Panc1 (cell line): ENCODE measurements around the gene TBC1D22A.

Experiments used
- POLR2AphosphoS5 ChIP-seq: IDR thresholded peaks from 2 replicates; pipeline ENCODE4 v1.6.1; 2012; ENCODE audit warnings: mild to moderate bottlenecking, low read depth, low read length, moderate library complexity
- SIN3A ChIP-seq: IDR thresholded peaks from 2 replicates; pipeline ENCODE4 v1.6.1; 2012; ENCODE audit warnings: low read depth, mild to moderate bottlenecking, low read length, moderate library complexity, borderline replicate concordance; ENCODE audit not compliant: insufficient read depth
- TCF7L2 ChIP-seq: IDR thresholded peaks from 2 replicates; pipeline ENCODE4 v1.6.1; 2011; ENCODE audit warnings: mild to moderate bottlenecking, low read depth, low read length, inconsistent platforms
- TF ChIP-seq, protein P1 (sequence below): fragments of 450-650 bp; IDR thresholded peaks from 2 replicates; pipeline ENCODE4 v1.5.1; 2017; ENCODE audit warnings: mild to moderate bottlenecking
- TF ChIP-seq, protein P2 (sequence below), 2 experiments: IDR thresholded peaks; 2 replicates each; pipeline ENCODE4 v1.6.1; 2011 to 2012; ENCODE audit warnings: low read depth in 2 of 2, control low read depth in 1 of 2, low read length in 1 of 2, mild to moderate bottlenecking in 1 of 2, moderate library complexity in 1 of 2; ENCODE audit not compliant: insufficient read depth in 1 of 2

GRCh38 chr22:46793497-46793896 is 31.0 kb downstream of the TBC1D22A start:
- TF ChIP-seq, protein P1, sequence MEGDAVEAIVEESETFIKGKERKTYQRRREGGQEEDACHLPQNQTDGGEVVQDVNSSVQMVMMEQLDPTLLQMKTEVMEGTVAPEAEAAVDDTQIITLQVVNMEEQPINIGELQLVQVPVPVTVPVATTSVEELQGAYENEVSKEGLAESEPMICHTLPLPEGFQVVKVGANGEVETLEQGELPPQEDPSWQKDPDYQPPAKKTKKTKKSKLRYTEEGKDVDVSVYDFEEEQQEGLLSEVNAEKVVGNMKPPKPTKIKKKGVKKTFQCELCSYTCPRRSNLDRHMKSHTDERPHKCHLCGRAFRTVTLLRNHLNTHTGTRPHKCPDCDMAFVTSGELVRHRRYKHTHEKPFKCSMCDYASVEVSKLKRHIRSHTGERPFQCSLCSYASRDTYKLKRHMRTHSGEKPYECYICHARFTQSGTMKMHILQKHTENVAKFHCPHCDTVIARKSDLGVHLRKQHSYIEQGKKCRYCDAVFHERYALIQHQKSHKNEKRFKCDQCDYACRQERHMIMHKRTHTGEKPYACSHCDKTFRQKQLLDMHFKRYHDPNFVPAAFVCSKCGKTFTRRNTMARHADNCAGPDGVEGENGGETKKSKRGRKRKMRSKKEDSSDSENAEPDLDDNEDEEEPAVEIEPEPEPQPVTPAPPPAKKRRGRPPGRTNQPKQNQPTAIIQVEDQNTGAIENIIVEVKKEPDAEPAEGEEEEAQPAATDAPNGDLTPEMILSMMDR = no peak
- no peak for TF ChIP-seq POLR2AphosphoS5
- no peak for TF ChIP-seq SIN3A
- TF ChIP-seq TCF7L2 = no peak
- TF ChIP-seq, protein P2, sequence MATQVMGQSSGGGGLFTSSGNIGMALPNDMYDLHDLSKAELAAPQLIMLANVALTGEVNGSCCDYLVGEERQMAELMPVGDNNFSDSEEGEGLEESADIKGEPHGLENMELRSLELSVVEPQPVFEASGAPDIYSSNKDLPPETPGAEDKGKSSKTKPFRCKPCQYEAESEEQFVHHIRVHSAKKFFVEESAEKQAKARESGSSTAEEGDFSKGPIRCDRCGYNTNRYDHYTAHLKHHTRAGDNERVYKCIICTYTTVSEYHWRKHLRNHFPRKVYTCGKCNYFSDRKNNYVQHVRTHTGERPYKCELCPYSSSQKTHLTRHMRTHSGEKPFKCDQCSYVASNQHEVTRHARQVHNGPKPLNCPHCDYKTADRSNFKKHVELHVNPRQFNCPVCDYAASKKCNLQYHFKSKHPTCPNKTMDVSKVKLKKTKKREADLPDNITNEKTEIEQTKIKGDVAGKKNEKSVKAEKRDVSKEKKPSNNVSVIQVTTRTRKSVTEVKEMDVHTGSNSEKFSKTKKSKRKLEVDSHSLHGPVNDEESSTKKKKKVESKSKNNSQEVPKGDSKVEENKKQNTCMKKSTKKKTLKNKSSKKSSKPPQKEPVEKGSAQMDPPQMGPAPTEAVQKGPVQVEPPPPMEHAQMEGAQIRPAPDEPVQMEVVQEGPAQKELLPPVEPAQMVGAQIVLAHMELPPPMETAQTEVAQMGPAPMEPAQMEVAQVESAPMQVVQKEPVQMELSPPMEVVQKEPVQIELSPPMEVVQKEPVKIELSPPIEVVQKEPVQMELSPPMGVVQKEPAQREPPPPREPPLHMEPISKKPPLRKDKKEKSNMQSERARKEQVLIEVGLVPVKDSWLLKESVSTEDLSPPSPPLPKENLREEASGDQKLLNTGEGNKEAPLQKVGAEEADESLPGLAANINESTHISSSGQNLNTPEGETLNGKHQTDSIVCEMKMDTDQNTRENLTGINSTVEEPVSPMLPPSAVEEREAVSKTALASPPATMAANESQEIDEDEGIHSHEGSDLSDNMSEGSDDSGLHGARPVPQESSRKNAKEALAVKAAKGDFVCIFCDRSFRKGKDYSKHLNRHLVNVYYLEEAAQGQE (IDR thresholded peaks at IDR 0.05; ENCODE audit: insufficient read depth in 1 of 2, low read depth in 2 of 2, low read length in 1 of 2) = no peak
